Mucosa of rectum (tissue), 2 donors: ENCODE data around the gene CACNG1.

Experiments
- H3K27ac ChIP-seq, 2 donors: one replicate each; pipeline ENCODE4 v1.7.0; 2013; ENCODE audit warnings: inconsistent platforms in 2 of 2, low read depth in 2 of 2, low read length in 2 of 2
- H3K27me3 ChIP-seq, 2 donors: one replicate each; pipeline ENCODE4 v1.7.0; 2013; ENCODE audit warnings: low read length in 2 of 2; ENCODE audit not compliant: control insufficient read depth in 2 of 2, insufficient read depth in 2 of 2
- H3K36me3 ChIP-seq, 2 donors: one replicate each; pipeline ENCODE4 v1.7.0; 2013; ENCODE audit warnings: low read length in 2 of 2; ENCODE audit not compliant: control insufficient read depth in 2 of 2, insufficient read depth in 2 of 2
- H3K4me1 ChIP-seq, 2 donors: one replicate each; pipeline ENCODE4 v1.7.0; 2013; ENCODE audit warnings: low read length in 2 of 2, mild to moderate bottlenecking in 1 of 2; ENCODE audit not compliant: control insufficient read depth in 2 of 2, insufficient read depth in 2 of 2
- H3K4me3 ChIP-seq, 2 donors: one replicate each; pipeline ENCODE4 v1.7.0; 2013; ENCODE audit warnings: low read length in 2 of 2
- H3K9ac ChIP-seq, 2 donors: one replicate each; pipeline ENCODE4 v1.7.0; 2013; ENCODE audit warnings: low read length in 2 of 2, low read depth in 1 of 2, mild to moderate bottlenecking in 1 of 2
- H3K9me3 ChIP-seq, 2 donors: one replicate each; pipeline ENCODE4 v1.7.0; 2013; ENCODE audit warnings: low read length in 2 of 2; ENCODE audit not compliant: control insufficient read depth in 2 of 2
- donor health status: healthy.
- donor health status: Normal muscosa, but diverticular disease.

Gene CACNG1

GRCh38 chr17:67050471-67051154 lies 6.3 kb downstream of the CACNG1 start:
- Histone ChIP-seq H3K9me3 (peaks cover 3 to 6% of the 10 kb centered on the region in 2 donors), H3K27me3 (peaks cover 0 to 2% of the 10 kb centered on the region in 2 donors), H3K27ac (no peak overlapping the region), H3K9ac (no peak overlapping the region), H3K4me3 (no peak overlapping the region), H3K4me1 (peaks cover 0 to 25% of the 10 kb centered on the region in 2 donors), H3K36me3 (no peaks in the 10 kb centered on the region)

DNA sequence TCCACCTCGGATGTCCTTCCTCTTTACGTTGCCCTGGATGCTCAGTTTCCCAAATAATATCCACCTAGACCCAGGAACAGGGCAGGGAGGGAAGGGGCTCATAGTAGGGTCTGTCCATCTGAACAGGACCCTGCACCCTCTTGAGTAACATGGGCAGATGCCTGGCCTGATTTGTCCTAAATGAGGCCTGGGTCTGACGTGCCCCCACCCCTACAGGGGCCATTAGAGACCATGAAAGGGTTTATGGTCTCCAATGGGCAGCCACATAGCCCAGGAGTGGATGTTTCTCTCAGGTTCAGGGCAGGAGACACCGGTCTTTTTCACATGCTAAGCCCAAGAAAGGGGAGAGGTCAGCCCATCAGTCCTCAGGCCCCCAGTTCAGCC lies 6.8 kb downstream of the CACNG1 start:
- H3K36me3 ChIP-seq = no peaks in the 10 kb centered on the region
- no peak overlapping the region for H3K27ac ChIP-seq
- no peak overlapping the region for H3K4me3 ChIP-seq
- H3K27me3 ChIP-seq = peaks cover 0 to 2% of the 10 kb centered on the region in 2 donors
- no peak overlapping the region for H3K9ac ChIP-seq
- peaks cover 3 to 25% of the 10 kb centered on the region in 2 donors for H3K4me1 ChIP-seq
- H3K9me3 ChIP-seq = peaks cover 3 to 6% of the 10 kb centered on the region in 2 donors

DNA sequence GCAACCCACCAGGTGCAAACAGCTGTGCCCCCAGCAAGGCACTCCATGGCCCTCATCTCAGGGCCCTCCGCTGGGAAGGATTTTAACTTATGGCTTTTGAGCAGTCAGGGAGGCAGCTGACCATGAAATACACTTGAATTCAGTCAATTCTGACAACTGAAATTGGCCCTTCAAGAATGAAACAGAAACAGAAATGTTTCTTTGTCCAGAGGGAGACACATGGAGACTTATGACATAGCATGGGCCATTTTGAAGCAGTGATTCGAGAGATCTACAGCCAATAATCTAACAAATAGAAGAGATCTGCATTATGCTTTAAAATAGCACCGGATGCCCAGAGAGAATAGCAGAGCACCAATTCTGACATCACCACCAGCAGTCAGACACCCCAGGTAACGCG lies 7.5 kb downstream of the CACNG1 start:
- H3K4me1 ChIP-seq = peaks cover 8 to 21% of the 10 kb centered on the region in 2 donors
- H3K4me3 ChIP-seq = no peak overlapping the region
- peaks cover 3 to 6% of the 10 kb centered on the region in 2 donors for H3K9me3 ChIP-seq
- H3K27me3 ChIP-seq = no peaks in the 10 kb centered on the region
- no peaks in the 10 kb centered on the region for H3K36me3 ChIP-seq
- no peak overlapping the region for H3K9ac ChIP-seq
- H3K27ac ChIP-seq = no peak overlapping the region

DNA sequence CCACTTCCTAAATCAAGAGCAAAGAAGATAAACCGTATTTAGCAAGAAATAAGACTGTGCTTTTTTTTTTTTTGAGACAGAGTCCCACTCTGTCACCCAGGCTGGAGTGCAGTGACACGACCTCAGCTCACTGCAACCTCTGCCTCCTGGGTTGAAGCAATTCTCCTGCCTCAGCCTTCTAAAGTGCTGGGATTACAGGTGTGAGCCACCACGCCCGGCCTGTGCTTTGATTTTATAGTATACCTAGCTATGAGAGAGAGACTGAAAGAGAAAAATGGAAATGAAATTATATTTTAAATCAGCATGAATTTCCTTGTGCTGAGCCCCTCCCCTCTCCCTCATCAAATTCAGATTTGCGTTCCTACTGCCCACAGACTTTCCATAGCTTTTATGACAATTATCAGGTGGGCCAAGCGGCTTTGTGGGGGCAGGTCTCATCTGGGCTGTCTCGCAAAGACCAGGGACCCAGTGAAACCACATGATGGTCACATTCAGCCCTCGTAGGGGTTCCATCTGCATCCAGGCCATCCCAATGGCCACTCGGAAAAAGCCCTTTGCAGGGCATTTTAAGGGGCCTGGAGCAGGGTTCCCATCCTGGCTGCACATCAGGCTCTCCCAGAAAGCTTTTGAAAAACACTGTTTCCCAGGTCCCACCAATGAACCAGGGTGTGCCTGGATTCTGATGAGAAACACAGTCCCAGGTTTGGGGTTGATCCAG lies 8.5 kb downstream of the CACNG1 start:
- peaks cover 3 to 6% of the 10 kb centered on the region in 2 donors for H3K9me3 ChIP-seq
- peak overlapping the region in 1 of 2 donors; percentile 6 for H3K9ac ChIP-seq
- no peaks in the 10 kb centered on the region for H3K36me3 ChIP-seq
- H3K4me3 ChIP-seq = no peak overlapping the region
- H3K27me3 ChIP-seq = no peaks in the 10 kb centered on the region
- H3K4me1 ChIP-seq = peaks cover 9 to 19% of the 10 kb centered on the region in 2 donors
- peak overlapping the region in 1 of 2 donors; percentile 22 for H3K27ac ChIP-seq

DNA sequence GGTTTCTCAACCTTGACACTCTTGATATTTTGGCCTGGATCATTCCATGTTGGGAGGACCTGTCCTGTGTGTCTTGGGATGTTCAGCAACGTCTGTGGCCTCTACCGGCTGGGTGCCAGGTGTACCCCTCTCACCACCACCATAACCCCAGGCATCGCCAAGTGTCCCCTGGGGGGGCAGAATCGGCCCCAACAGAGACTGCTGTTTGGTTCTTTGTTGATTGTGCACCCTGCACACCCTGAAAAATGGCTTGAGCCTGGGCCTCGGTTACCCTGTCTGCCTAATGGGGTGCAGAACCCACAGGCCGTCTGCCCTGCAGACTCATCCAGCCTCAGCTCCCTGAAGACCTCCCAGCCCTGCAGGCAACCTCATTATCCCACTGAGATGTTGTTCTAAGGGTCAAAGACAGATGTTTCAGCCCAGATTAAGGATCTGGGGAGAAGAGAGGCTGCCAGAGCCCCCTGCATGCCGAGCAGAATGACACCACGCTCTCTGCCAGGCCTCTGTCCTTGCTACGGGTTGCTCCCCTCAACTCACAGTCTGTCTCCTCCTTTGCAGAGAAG lies 9.2 kb downstream of the CACNG1 start:
- H3K4me1 ChIP-seq = peaks cover 9 to 19% of the 10 kb centered on the region in 2 donors
- H3K4me3 ChIP-seq = no peak overlapping the region
- peaks cover 3 to 6% of the 10 kb centered on the region in 2 donors for H3K9me3 ChIP-seq
- H3K27me3 ChIP-seq = no peaks in the 10 kb centered on the region
- no peak overlapping the region for H3K9ac ChIP-seq
- H3K27ac ChIP-seq = no peak overlapping the region
- H3K36me3 ChIP-seq = no peaks in the 10 kb centered on the region

DNA sequence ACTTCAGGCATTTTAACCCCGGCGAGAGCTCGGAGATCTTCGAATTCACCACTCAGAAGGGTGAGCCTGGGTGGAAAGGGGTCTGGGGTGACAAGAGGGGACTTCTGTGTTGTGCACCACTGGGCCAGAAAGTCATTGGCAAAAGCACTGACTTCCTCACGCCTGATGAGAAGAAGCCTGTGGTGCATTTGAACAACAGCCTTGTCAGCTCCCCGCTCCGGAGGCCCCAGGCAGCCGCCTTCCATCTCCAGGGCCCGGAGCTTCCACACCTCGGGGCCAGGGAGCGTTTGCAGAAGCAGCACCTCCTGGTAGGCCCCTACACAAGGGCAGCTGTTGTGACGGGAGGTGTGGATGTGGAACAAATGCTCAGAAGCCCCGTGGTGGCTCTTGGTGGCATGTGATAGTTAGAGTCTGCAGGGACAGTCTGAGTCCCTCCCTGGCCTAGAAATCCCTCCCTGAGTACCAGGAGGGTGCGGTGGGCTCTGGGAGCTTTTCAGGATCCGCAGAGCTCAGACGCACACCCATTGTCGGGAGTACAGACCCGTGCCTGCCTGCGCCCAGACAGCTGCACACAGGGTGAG lies 9.7 kb downstream of the CACNG1 start:
- H3K4me1 ChIP-seq = peaks cover 9 to 19% of the 10 kb centered on the region in 2 donors
- H3K27me3 ChIP-seq = no peaks in the 10 kb centered on the region
- no peak overlapping the region for H3K4me3 ChIP-seq
- H3K9ac ChIP-seq = no peak overlapping the region
- peaks cover 2 to 3% of the 10 kb centered on the region in 2 donors for H3K9me3 ChIP-seq
- H3K27ac ChIP-seq = no peak overlapping the region
- no peaks in the 10 kb centered on the region for H3K36me3 ChIP-seq

DNA sequence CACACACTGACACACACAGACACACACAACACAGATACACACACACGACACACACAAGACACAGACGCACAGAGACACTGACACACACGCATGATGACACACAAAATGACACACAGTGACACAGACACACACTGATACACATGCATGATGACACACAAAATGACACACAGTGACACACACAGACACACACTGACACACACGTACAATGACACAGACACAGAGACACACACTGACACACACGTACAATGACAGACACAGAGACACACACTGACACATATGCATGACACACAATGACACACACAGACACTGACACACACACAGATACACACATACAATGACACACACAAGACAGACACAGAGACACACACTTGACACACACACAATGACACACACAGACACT lies 10.3 kb downstream of the CACNG1 start:
- no peak overlapping the region for H3K9ac ChIP-seq
- no peak overlapping the region for H3K27ac ChIP-seq
- H3K27me3 ChIP-seq = no peaks in the 10 kb centered on the region
- no peaks in the 10 kb centered on the region for H3K36me3 ChIP-seq
- H3K9me3 ChIP-seq = peaks cover 0 to 3% of the 10 kb centered on the region in 2 donors
- H3K4me1 ChIP-seq = peaks cover 9 to 19% of the 10 kb centered on the region in 2 donors
- no peak overlapping the region for H3K4me3 ChIP-seq

- Histone ChIP-seq H3K9ac (no peak overlapping the region), H3K4me1 (peaks cover 9 to 19% of the 10 kb centered on the region in 2 donors), H3K4me3 (no peak overlapping the region), H3K9me3 (peaks cover 0 to under 1% of the 10 kb centered on the region in 2 donors), H3K27me3 (no peaks in the 10 kb centered on the region), H3K36me3 (no peaks in the 10 kb centered on the region), H3K27ac (no peak overlapping the region)
These were observed 10.7 kb downstream of the CACNG1 start for GRCh38 chr17:67055041-67055443.

DNA sequence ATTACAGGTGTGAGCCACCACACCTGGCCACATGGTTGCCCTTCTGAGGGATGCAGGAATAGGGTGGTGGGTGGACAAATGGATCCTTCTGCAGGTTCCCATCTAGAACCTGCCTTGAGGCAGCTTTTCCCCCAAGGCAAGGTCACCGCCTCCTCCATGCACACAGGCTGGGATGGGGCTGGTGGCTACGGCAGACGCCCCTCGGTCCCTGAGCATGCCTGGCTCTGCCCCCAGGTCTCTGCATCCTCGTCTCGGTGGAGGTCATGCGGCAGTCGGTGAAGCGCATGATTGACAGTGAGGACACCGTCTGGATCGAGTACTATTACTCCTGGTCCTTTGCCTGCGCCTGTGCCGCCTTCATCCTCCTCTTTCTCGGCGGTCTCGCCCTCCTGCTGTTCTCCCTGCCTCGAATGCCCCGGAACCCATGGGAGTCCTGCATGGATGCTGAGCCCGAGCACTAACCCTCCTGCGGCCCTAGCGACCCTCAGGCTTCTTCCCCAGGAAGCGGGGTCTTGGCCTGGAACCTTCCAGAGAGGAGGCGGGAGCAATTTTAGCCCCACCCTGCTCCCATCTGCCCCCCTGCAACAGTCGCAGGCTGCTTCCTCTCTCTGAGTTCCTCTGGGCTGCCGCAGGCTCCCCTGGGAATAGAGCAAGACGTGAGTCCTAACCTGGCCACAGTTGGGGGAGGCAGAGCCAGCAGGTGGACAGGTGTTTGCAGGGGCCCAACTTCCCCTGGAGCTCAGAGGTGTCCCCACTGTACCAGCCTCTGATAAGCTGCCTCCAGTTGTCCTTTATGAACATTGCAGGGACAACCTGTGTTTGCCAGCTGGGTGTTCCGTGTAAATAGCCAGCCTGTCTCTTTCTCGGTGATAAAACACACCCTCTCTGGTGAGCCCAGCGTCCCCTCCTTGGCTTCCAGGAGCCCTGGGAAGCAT lies 11.7 kb downstream of the CACNG1 start:
- no peaks in the 10 kb centered on the region for H3K27me3 ChIP-seq
- H3K36me3 ChIP-seq = no peaks in the 10 kb centered on the region
- H3K4me1 ChIP-seq = peaks cover 9 to 19% of the 10 kb centered on the region in 2 donors
- peak overlapping the region; percentile 24 to 61 for H3K9ac ChIP-seq
- peak overlapping the region in 1 of 2 donors; percentile 7 for H3K4me3 ChIP-seq
- peak overlapping the region; percentile 70 to 87 for H3K27ac ChIP-seq
- no peaks in the 10 kb centered on the region for H3K9me3 ChIP-seq
